Activated CD8-positive, alpha-beta memory T cell treated with anti-CD3 and anti-CD28 coated beads for 48 hours (primary cell): ENCODE data around the gene TAS2R14.

ENCODE experiments used
- DNase-seq, 3 experiments: peaks; one replicate each; pipeline ENCODE4 v3.0.0-alpha.2; 2020; ENCODE audit warnings: low read depth in 2 of 3, low spot score in 2 of 3

The TAS2R14 gene

DNA sequence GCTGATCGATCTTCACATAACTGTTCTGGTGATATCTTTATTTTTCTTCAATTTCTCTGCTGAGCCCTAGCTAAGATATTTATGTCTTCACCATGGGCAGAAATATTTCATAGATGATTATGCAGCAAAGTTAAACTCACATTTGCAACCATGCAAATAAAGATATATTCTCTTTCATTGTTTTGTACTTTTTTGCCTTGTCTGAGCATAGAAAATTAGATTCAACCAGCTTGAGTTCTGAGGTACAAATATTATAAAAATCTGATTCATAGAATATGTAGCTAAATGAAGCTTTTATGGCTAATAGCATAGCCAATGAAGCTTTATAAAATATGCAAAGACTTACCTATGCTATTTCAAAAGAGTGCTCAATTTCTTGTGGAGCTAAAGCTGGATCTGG, 29.6 kb downstream of the TAS2R14 start, which contains the start of gene TAS2R13:
Gene TAS2R13 (minus strand): TSS at position 101 of the 400 bp plus-strand sequence. CDS start 264 bp downstream, outside the sequence.
- no peak for DNase-seq

DNA sequence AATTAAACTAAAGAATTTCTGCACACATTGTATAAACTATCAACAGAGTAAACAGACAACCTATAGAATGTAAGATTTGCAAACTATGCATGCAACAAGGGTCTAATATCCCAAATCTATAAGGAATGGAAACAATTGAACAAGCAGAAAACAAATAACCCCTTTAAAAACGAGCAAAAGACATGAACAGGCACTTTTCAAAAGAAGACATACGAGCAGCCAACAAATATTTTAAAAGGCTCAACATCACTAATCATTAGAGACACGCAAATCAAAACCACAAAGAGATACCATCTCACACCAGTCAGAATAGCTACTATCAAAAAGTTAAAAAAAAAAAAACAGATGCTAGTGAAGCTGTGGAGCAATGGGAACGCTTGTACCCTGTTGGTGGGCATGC, 34.4 kb downstream of the TAS2R14 start:
- no peak for DNase-seq

DNA sequence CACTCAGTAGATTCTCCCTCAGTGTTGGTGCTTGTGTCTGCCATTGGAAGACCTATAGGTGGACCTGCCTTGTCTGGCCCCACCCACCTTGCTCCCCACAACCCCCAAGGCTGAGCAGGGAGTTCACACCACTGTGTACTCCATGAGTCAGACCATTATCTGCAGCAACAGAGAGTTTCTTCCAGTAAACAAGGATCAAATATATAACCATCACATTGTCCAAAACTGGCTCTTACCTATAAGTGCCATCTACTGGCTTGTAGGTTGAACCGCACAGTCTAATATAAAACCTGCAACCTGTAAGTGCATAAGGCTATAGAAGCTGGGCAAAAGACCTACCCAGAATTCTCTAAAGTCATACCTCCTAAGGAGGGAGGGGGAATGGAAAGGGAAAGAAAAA, 37.6 kb downstream of the TAS2R14 start:
- no peak for DNase-seq

GRCh38 chr12:10900972-10901371, 38.1 kb downstream of the TAS2R14 start:
- DNase-seq = no peak

DNA sequence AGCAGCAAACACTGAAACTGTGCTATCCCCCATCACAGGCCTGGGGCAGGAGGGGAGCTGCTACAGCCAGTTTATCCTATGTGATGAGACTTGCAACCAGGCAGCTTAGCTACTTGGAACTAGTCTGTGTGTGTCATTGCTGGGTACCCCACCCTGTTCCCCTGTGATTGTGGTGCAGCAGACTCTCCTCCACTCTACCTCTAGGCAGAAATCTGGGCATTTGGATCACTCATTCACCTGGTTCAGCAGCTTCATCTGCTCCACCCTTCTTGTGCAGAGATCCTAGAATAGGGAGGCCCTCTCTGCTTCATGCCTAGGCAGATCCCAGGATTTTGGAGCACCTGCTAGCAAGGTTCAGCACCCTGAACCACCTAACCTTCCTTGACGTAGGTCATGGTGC, 38.5 kb downstream of the TAS2R14 start:
- no peak for DNase-seq

DNA sequence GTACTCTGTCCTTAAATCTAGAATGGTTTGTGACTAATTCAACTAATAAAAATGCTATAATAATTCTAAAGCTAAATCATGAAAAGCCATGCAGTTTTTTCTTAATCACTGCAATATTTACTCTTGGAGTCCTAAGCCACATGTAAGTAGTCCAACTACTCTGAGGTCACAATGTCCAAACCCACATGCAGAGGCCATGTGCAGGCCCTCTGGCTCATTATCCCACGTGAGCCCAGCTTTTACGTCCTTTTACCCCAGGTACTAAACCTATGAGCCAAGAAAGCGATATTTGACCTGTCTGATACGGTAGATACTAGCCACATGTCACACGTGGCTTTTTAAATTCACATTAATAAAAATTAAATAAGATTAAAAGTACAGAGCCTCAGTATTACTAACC, 42.2 kb downstream of the TAS2R14 start:
- no peak for DNase-seq

- DNase-seq = no peak
Measured at GRCh38 chr12:10891937-10892336, 47.1 kb downstream of the TAS2R14 start.

DNA sequence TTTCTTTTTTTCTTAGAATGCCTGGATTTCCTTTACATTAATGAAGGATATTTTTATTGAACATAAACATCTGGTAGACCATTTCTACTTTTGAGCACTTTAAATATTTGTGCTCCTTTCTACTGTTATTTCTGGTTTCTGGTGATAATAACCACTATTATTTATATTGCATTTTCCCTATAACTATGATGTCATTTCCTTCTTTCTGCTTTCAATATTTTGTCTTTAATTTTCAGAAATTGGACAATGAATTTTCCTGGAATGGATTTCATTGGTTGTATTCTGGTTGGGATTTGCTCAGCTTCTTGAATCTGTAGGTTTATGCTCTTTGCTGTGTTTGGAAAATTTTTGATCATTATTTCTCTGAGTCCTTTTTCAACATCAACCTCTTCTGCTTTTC, 49.8 kb downstream of the TAS2R14 start:
- DNase-seq = no peak
